ENCODE measurements around the gene BCAS1.

GRCh38 chr20:53898556-53898931 is 171.8 kb downstream of the BCAS1 start:
- TF ChIP-seq CTCF (IDR thresholded peaks at IDR 0.05) (no peak), MAX (IDR thresholded peaks at IDR 0.05; ENCODE audit: low read depth) (no peak), POLR2AphosphoS5 (IDR thresholded peaks at IDR 0.05; ENCODE audit: low read depth, low read length) (no peak), FOSL2 (IDR thresholded peaks at IDR 0.05; ENCODE audit: borderline replicate concordance, low read depth) (no peak), TCF12 (IDR thresholded peaks at IDR 0.05) (no peak), JUND (IDR thresholded peaks at IDR 0.05) (no peak), RFX5 (IDR thresholded peaks at IDR 0.05; ENCODE audit: low read length) (no peak), GABPA (IDR thresholded peaks at IDR 0.05; ENCODE audit: low read depth) (no peak), EP300 (IDR thresholded peaks at IDR 0.05; ENCODE audit: borderline replicate concordance in 1 of 2, low read depth in 1 of 2, low read length in 1 of 2) (no peak), ZBTB33 (IDR thresholded peaks at IDR 0.05; ENCODE audit: borderline replicate concordance, low read depth) (no peak), PBX3 (IDR thresholded peaks at IDR 0.05) (no peak), EZH2phosphoT487 (IDR thresholded peaks at IDR 0.05; ENCODE audit: borderline replicate concordance, low read depth) (no peak)

Data from SK-N-SH (cell line).